NK-92 (cell line): ENCODE data around the gene PPP4R2.
A peak's percentile ranks its signal among the peaks of the same experiment; 100 is the strongest.

Source experiments
- DNase-seq: peaks from one replicate; lab custom pipeline; 2025; ENCODE audit not compliant: unreplicated experiment; lab: John Stamatoyannopoulos, UW

Gene PPP4R2

GRCh38 chr3:72996473-72997333 lies at the start of gene PPP4R2:
Gene PPP4R2 (plus strand): TSS chr3:72996811. CDS start chr3:72997038, 227 bp downstream.
- peak; percentile 36 for DNase-seq

- DNase-seq = no peak
These were observed 48.7 kb upstream of the PPP4R2 start for GRCh38 chr3:72947715-72948490.

- DNase-seq = no peak
These were observed 47.6 kb upstream of the PPP4R2 start for GRCh38 chr3:72949016-72949415.

- DNase-seq = no peak
These were observed 46.2 kb upstream of the PPP4R2 start for GRCh38 chr3:72950372-72950771.

- DNase-seq = no peak
These were observed 45.8 kb upstream of the PPP4R2 start for GRCh38 chr3:72950801-72951200.

- DNase-seq = no peak
These were observed 45.3 kb upstream of the PPP4R2 start for GRCh38 chr3:72951259-72951722.

- DNase-seq = no peak
These were observed 43.2 kb upstream of the PPP4R2 start for GRCh38 chr3:72953325-72953956.

- no peak for DNase-seq
These were observed 39.3 kb upstream of the PPP4R2 start for GRCh38 chr3:72957297-72957696.

- DNase-seq = no peak
These were observed 37.3 kb upstream of the PPP4R2 start for GRCh38 chr3:72959336-72959735.

- DNase-seq = no peak
These were observed 35.6 kb upstream of the PPP4R2 start for GRCh38 chr3:72960812-72961518.

GRCh38 chr3:72961752-72962151 lies 34.9 kb upstream of the PPP4R2 start:
- DNase-seq = no peak

- DNase-seq = no peak
These were observed 34.3 kb upstream of the PPP4R2 start for GRCh38 chr3:72962317-72962716.

- no peak for DNase-seq
These were observed 32.0 kb upstream of the PPP4R2 start for GRCh38 chr3:72964633-72965032.

- DNase-seq = no peak
These were observed 28.3 kb upstream of the PPP4R2 start for GRCh38 chr3:72968266-72968664.

- DNase-seq = no peak
These were observed 26.8 kb upstream of the PPP4R2 start for GRCh38 chr3:72969766-72970165.

GRCh38 chr3:72970942-72971341 lies 25.7 kb upstream of the PPP4R2 start:
- DNase-seq = no peak

- no peak for DNase-seq
These were observed 23.9 kb upstream of the PPP4R2 start for GRCh38 chr3:72972706-72973030.

- no peak for DNase-seq
These were observed 23.4 kb upstream of the PPP4R2 start for GRCh38 chr3:72973031-72973723.

GRCh38 chr3:72973786-72974185 lies 22.8 kb upstream of the PPP4R2 start:
- no peak for DNase-seq

- DNase-seq = no peak
These were observed 21.7 kb upstream of the PPP4R2 start for GRCh38 chr3:72974956-72975355.
